HG03039 (cell line): ENCODE results near the gene RAVER2.
"Not testable (repeated sequence)": the region's sequence is repeated elsewhere in the genome, so short reads cannot be mapped to it uniquely, and the experiment has no call there.

Source experiments
- ATAC-seq: cut with Tn5 transposase; IDR thresholded peaks from one replicate; pipeline ENCODE4 v1.9.1; 2021; ENCODE audit warnings: mild to moderate bottlenecking, moderate library complexity; ENCODE audit not compliant: unreplicated experiment

The RAVER2 gene

GRCh38 chr1:64748222-64748621, 3.3 kb downstream of the RAVER2 start:
- no peak for ATAC-seq

- no peak for ATAC-seq
These were observed 3.8 kb downstream of the RAVER2 start for GRCh38 chr1:64748706-64749105.

DNA sequence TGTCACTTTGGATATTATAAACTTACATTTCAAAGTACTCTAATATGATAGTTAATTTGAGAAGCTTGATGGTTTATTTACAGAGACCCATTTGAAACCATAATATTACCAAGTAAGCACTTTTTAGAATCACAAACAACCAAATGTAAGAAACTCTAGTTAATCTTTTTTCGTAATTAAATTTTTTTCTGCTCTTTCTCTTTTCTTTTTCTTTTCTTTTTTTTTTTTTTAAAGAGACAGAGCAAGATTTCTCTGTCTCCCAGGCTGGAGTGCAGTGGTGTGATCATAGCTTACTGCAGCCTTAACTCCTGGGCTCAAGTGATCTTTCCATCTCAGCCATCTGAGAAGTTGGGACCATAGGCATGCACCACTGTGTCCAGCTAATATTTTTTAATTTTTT, 5.2 kb downstream of the RAVER2 start:
- ATAC-seq = no peak

DNA sequence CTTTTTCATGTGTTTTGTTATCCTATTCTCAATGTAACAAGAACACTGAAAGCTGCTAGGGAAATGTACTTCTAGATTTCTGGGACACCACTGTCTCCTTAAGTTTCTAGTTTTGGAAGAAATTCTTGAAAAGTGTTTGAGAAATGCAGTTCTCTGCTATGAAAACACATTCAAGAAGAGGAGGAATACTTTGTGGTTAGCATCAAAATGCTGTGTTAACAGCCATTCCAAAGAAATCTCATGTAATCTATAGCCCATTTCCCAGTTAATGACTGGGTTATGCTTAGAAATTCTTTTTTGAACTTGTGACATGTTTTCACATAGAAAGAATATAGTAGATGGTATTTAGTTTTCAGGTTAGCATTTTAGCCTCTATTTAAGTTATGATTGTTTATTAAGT, 6.0 kb downstream of the RAVER2 start:
- no peak for ATAC-seq

DNA sequence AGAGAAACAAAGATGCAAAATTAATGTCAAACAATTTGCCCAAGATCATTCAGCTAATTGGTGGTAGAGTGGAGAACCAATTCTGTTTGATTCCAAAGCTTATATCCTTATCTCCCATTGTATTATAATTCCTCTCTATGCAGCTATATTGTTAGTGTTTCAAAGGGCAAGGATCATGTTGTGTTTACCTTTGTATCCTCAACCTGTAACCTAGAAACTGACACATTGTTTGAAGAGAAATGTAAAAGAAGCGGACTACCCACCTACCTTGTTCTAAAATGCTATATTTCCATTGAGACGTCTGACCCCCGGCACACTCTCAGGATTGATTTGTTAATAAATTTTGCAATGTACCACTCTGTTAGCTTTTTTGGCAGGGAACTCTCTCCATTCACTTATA, 9.3 kb downstream of the RAVER2 start:
- ATAC-seq = no peak

DNA sequence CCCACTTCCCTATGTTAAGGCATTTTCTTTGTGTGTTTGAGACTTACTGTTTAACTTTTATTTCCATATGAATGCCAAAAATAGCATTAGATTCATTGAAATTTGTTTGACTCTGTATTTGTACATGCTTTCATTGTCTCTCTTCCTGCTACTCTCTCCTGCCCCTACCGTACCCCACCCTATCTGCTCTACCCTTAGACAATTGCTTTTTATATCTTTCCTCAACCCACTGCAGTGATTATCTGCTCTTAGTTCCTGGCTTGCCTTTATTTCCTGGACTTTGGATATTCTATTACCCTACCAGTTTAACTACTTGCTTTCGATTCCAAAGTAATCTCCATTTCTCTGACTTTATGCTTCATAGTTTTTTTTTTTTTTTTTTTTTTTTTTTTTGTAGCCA, 10.5 kb downstream of the RAVER2 start:
- no peak for ATAC-seq

GRCh38 chr1:64756770-64757169, 11.9 kb downstream of the RAVER2 start:
- ATAC-seq = no peak

- ATAC-seq = no peak
These were observed 12.3 kb downstream of the RAVER2 start for GRCh38 chr1:64757213-64757612.

DNA sequence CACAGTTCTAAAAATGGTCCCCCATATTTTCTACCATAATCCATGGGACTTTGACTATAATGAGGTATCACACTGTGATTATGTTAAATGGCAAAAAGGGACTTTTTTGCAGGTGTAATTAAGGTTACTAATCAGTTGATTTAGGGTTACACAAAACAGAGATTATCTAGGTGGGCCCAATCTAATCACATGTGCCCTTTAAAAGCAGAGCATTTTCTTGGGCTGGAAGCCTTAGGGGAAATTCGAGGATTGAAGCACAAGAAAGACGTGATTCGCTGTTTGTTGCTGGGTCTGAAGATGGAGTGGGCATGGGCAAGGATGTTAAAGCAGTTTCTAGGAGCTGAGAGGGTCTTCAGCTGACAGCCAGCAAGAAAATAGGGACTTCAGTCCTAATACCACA, 13.4 kb downstream of the RAVER2 start:
- ATAC-seq = no peak

DNA sequence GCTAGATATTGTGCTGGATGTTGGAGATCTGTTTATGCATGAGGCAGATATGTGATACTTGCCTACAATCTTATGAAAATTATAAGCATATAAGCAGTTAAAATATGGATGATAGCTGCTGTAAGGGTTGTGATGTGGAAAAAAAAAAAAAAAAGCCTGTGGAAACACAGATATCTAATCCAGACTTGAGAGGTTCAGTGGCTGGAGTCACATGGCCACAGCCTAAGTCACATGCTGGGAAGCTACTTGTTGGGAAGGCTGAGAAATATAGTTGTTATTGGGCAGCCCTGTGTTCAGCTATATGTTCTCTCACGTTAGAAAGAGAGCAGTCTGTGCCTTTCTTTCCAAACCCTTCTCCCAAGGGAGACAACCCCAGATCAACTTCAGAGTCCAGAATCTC, 15.1 kb downstream of the RAVER2 start:
- no peak for ATAC-seq

- ATAC-seq = no peak
These were observed 20.1 kb downstream of the RAVER2 start for GRCh38 chr1:64765012-64765411.

GRCh38 chr1:64765826-64766225, 21.0 kb downstream of the RAVER2 start:
- ATAC-seq = no peak

DNA sequence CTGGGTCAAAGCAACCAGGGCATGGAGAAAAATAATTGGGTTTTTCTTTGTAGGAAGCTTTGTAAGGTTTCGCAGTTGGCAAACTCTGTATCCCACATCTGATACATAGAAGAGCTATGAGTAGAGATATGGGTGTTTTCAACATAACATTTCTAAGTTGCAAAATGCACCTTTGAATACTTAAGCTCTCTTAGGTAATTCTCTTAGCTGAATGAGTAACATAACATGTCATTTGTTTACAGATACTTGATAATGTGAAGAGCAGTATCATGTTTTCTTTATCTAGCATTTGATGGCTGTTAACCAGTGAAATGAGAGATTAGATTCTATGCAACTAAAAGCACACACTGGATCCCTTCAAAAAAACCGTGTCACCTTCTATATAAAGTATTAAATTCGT, 21.6 kb downstream of the RAVER2 start:
- no peak for ATAC-seq

GRCh38 chr1:64769482-64769881, 24.6 kb downstream of the RAVER2 start:
- no peak for ATAC-seq

- no peak for ATAC-seq
These were observed 25.1 kb downstream of the RAVER2 start for GRCh38 chr1:64769971-64770370.

DNA sequence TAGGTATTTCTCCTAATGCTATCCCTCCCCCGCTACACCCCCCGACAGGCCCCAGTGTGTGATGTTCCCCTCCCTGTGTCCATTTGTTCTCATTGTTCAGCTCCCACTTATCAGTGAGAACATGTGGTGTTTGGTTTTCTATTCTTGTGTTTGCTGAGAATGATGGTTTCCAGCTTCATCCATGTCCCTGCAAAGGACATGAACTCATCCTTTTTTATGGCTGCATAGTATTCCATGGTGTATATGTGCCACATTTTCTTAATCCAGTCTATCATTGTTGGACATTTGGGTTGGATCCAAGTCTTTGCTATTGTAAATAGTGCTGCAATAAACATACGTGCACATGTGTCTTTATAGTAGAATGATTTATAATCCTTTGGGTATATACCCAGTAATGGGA, 28.4 kb downstream of the RAVER2 start:
- not testable (repeated sequence) for ATAC-seq

- no peak for ATAC-seq
These were observed 30.2 kb downstream of the RAVER2 start for GRCh38 chr1:64775113-64775512.

GRCh38 chr1:64782044-64782443, 37.2 kb downstream of the RAVER2 start:
- not testable (repeated sequence) for ATAC-seq

DNA sequence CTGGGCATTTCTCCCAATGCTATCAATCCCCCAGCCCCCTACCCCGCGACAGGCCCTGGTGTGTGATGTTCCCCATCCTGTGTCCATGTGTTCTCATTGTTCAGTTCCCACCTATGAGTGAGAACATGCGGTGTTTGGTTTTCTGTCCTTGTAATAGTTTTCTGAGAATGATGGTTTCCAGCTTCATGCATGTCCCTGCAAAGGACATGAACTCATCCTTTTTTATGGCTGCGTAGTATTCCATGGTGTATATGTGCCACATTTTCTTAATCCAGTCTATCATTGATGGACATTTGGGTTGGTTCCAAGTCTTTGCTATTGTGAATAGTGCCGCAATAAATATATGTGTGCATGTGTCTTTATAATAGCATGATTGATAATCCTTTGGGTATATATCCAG, 38.0 kb downstream of the RAVER2 start:
- ATAC-seq = not testable (repeated sequence)

DNA sequence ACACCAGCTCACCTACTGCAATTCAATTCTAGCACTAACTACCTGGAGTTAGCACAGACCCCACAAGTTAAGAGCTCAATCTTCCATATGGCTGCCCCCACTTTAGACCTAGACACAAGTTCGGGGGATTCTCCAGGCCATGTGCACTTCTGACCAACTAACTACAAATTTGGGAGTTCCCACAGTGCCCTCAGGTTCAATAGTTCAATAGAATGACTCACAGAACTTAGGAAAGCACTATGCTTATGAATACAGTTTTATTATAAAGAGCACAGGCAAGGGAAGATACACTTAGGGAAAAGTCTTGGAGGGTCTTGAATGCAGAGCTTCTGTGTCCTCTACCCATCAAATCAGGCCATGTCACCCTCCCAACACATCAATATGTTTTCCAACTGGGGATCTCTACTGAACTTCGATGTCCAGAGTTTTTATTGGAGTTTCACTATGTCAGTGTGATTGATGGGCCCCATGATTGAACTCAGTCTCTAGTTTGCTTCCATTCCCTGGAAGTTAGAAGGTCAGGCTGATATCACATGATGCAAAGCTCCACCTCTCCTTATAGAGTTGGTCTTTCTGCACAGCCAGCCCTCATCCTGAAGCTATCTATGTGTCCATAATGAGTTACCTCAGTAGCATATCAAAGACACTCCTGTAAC, 46.1 kb downstream of the RAVER2 start:
- no peak for ATAC-seq

GRCh38 chr1:64798872-64799271, 54.0 kb downstream of the RAVER2 start:
- no peak for ATAC-seq

DNA sequence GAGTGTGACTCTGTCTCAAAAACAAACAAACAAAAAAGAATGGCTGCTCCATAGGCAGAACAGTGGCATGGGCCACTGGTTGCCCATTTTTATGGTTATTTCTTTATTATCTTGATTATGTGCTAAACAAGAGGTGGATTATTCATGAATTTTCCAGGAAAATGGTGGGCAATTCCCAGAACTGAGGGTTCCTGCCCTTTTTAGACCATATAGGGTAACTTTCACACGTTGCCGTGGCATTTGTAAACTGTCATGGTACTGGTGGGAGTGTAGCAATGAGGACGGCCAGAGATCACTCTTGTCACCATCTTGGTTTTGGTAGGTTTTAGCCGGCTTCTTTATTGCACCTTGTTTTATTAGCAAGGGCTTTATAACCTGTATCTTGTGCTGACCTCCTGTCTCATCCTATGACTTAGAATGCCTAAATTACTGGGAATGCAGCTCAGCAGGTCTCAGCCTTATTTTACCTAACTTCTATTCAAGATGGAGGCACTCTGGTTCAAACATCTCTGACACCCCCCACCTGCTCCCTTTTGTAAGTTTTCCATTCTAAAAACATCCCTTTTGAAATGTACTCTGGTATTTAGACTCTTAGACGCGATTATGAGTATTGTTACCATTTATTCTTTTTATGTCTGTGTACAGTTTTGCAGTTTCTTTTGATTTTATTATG, 57.1 kb downstream of the RAVER2 start:
- ATAC-seq = no peak

GRCh38 chr1:64809309-64809708, 64.4 kb downstream of the RAVER2 start:
- no peak for ATAC-seq
